CD1c-positive myeloid dendritic cell (primary cell): ENCODE measurements around the gene FOXL3.
"Not testable (repeated sequence)": the region's sequence is repeated elsewhere in the genome, so short reads cannot be mapped to it uniquely, and the experiment has no call there.

ENCODE experiments used
- DNase-seq: peaks from one replicate; pipeline ENCODE4 v3.0.0-alpha.2; 2016; ENCODE audit errors: extremely low spot score

The FOXL3 gene

GRCh38 chr7:323410-323809 lies 33.4 kb downstream of the FOXL3 start:
- DNase-seq, result no peak

GRCh38 chr7:324011-324410 lies 34.0 kb downstream of the FOXL3 start:
- DNase-seq, result no peak

DNA sequence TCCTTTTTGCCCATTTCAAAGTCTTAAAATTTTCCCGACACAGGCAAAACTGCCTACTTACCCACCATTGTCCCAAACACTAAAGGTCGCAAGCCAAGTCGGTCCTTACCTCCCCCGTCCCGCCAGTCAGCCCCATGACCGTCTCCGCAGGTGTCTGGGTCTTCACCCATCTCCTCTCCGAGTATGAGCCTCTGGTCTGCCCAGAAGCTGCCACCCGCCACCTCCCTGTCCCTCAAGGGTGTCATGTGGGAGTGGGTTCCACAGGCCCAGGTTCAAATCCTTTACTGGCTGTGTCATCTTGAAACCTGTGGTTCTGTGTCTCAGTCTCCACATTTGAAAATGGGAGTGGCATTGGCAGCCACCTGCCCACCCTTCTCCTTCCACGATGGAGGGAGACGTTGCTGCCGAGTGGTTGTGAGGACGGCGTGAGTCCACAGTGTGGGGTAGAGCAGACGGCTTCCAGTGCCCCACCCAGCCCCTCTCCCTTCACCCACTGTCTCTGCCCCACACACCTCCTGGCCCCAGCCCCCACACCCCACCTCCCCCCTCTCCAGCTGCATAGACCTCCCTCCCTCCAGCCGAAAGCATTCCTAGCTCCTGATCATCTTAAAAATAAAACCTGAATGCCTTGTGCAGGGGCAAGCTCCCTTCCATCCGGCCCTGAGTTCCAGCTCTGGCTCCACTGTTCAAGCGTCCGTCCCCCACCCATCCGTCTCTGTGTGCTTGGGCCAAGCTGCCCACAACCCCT lies 35.3 kb downstream of the FOXL3 start:
- DNase-seq, result no peak

- no peak for DNase-seq
Observed at GRCh38 chr7:325811-326210, 35.8 kb downstream of the FOXL3 start.

DNA sequence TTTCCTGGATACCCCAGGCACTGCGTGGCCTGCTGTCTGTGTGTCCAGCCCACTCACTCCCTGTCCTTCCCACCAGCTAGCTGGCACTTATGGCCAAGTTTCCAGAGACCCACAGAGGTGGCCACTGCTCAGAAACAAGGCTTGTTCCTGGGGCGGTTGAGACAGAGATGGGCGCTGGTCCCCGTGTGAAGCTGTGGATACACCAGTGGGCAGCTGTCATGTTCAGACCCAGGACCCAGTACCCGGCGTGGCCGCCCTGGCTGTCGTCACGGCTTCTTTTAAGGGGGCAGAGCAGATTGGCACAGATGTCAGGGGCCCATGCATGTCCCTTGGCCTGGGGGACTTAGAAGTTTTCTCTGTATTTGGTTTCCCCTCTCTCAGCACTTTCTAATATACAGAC lies 36.3 kb downstream of the FOXL3 start:
- DNase-seq, result no peak

DNA sequence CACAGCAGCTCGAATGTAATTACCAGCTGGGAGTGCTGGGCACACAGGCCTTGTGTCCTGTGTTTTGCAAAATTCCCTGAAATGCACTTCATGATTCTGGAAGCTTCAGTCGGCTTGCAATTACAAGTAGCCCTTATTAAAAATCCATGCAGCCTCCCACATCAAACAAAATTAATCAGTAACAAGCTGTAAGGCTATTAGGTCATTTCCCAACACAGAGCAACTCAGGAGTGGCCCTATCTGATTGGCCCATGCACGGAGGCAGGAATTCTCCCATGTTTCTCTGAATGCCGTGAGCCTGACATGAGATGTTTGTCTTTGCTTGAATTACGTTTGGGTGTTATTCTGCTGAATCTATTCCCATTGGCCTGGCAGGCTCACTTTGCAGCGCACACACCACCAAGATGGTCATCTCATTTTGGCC lies 36.9 kb downstream of the FOXL3 start:
- DNase-seq, result no peak

- no peak for DNase-seq
Observed at GRCh38 chr7:327233-327931, 37.4 kb downstream of the FOXL3 start.

DNA sequence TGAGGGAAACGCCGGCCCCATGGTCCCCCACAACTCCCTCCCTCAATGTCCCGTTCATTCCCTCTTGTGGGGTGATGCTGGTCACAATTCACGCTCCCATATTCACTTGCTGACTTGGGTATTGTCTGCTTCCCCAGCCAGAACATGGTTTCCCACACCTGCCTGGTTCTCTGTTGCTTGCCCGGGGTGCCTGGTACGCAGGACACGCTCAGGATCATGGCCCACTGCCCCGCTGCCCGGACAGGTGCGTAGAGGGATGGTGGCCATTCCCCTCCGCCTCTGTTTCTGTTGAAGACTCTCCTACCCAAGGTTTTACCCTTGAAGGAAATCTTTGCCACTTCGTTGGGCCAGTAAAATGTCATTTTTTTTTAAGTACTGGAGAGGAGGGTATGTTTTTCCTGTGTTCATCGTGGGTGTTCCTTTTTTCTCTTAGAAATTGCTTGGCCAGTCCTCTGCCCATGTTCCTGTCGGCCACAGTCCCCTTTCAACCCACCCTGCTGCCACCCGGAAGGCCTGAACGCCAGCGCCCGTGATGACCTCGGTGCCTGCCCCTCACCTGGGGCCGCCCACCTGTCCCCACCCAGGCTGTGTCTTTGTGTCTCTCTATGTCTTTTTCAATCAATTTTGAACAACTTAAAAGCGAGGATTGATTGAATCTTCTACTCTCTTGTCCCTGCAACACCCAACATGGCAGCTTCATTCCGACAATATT lies 38.2 kb downstream of the FOXL3 start:
- no peak for DNase-seq

DNA sequence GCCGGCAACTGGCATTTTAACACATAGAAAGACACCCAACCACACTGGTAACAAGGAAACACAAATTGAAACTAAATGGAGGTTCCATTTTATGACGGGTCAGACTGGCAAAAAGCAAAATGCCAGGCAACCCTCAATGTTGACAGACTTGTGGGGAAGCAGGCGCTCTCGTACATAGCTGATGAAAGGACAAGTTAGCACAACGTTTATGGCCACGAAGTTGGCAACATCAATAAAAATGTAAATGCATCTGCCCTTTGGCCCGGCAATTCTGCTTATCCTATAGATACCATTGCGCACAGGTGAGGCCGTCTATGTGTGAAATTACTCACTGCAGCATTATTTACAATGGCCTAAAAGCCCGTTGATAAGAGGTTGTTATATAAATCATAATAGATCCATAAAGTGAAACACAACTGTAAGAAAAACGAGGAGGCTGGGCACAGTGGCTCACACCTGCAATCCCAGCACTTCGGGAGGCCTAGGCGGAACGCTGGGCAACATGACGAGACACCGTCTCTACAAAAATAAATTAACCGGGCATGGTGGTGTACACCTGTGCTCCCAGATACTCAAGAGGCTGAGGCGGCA lies 39.8 kb downstream of the FOXL3 start:
- DNase-seq, result no peak

GRCh38 chr7:330511-331230 lies 40.7 kb downstream of the FOXL3 start:
- DNase-seq, result no peak

DNA sequence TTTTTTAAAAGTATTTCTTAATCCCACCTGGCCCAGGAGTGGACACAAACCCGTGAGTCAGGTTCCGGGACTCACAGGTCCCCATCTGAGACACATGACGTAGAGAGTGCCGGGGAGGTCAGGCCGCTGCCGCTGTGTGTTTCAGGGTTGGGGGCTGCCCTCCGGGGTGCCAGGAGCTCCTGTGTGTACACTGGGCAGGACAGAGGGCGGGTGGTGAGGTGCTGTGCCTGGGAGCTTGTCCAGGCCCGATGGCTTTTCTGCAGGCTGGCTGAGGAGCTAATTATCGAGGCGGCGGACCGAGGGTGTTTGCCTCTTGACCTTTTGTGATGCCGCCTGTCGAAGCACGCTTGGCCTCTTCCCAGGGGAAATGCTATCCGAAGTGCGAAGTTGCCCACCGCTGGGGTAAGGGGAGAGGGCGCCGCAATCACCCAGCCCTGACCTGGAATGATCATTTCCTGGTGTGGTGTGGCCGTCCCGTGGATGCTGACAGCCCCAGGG lies 42.1 kb downstream of the FOXL3 start:
- DNase-seq, result no peak

DNA sequence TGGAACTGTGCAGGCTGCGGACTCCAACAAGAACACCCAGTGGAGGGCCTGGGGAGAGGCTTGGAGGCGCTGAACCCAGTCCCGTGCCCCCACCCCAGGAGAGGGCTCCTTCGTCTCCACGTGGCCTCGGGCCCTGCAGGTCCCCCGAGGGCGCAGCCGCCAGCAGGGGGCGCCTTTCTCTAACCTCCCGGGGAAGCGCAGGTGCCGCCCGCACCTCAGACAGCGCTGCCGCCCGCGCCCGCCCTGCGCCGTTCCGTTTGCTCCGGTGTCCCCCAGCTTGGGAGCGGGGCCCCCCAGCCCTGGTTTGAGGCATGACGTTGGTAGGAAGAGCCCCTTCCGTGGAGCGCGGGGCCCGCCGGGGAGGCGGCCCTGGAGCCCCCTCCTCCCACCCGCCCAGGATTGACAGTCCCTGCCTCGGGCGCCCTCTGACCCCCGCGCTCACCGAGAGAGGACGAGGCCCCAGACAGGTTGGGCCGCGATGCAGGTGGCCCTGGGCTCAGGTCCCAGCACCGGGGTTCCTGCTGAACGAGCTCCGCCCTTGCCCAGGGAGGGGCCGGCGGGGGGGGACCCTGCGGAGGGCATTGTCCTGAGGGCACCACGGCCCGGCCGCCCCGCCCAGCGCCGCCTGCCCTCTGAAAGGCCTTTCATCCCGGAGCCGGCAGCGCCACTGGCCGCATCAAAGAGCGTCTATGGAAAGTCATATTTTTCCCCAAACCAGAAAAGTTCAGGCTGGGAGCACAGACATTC lies 42.8 kb downstream of the FOXL3 start:
- DNase-seq, result peak; percentile 70

DNA sequence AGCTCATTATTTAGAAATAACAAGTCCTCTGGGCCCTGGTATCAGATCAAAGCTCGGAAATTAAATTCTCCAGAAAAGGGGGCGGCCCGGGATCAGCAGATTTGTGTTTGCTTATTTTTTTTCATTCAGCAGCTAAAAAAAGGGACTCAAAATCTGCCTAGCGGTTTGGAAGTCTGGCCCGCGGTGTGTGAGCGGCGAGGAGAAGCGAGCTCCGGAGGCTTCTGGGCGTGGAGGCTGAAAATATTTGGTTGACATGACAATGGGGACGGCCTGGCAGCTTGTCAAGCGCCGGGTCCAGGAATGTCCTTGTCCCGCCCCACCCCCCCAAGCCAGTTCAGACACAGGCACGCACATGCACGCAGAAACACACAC lies 43.4 kb downstream of the FOXL3 start:
- no peak for DNase-seq

DNA sequence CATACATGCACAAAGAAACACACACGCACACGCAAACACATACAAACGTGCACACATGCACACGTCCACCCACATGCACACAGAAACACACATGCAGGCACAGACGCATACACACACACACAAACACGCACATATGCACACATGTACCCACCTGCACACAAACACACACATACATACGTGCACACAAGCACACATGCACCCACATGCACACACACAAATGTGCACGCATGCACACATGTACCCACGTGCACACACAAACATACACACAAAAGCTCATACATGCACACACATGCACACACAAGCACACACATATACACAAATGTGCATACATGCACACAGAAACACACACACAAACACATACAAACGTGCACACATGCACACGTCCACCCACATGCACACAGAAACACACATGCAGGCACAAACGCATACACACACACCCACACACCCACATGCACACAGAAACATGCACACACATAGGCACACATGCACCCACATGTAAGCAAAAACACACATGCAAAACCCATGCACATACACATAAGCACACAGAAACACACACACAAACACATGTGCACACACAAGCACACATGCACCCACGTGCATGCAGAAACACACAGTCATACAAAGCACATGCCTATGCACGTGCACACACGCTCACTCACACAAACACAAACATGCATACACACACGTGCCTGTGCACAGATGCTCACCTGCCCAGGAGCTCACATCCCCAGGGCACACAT lies 44.8 kb downstream of the FOXL3 start:
- no peak for DNase-seq

GRCh38 chr7:335358-336148 lies 45.6 kb downstream of the FOXL3 start:
- DNase-seq, result no peak

DNA sequence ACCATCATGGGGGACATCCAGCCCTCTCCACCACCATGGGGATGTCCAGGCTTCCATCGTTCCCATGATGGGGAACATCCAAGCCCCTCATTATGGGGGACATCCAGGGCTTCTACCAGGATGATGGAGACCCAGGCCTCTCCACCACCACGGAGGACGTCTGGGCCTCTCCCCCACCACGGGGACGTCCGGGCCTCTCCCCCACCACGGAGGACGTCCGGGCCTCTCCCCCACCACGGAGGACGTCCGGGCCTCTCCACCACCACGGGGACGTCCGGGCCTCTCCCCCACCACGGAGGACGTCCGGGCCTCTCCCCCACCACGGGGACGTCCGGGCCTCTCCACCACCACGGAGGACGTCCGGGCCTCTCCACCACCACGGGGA lies 46.2 kb downstream of the FOXL3 start:
- DNase-seq, result not testable (repeated sequence)

- no peak for DNase-seq
Observed at GRCh38 chr7:336810-337566, 47.0 kb downstream of the FOXL3 start.

- no peak for DNase-seq
Observed at GRCh38 chr7:337567-337951, 47.6 kb downstream of the FOXL3 start.
